HepG2 (cell line): Measurements from ENCODE around the gene IL13. TPM values are rescaled to one million over a fixed set of nuclear protein-coding genes. Genes with fewer than 3 reads are reported as not detected.

Source experiments
- ATAC-seq: fragments of 200-7000 bp; cut with Tn5 transposase; 3 replicates; pipeline ENCODE4 v1.9.1; 2020; ENCODE audit warnings: mild to moderate bottlenecking, moderate library complexity
- BruUV-seq: library from RNA; stranded (reverse); fragments of 400-500 nt; replicated peaks from 2 replicates; lab custom pipeline; 2021; lab: Mats Ljungman, UMichigan
- CTCF ChIA-PET: fragments of 300-600 bp; formaldehyde crosslinking; extraction: SDS; loops from one replicate; lab custom pipeline; 2021; ENCODE audit warnings: low total read pairs, inconsistent platforms, low intra/inter-chr PET ratio; lab: Yijun Ruan, JAX
- POLR2A ChIA-PET: fragments of 350-600 bp; sonication (Branson Sonifier 250); formaldehyde crosslinking; loops from one replicate; lab custom pipeline; 2020; ENCODE audit warnings: antibody characterized with exemption, inconsistent platforms; lab: Yijun Ruan, JAX
- DNase-seq: peaks from one replicate; pipeline ENCODE4 v3.0.0-alpha.2; 2015; ENCODE audit warnings: low spot score
- FAIRE-seq: peaks from 3 replicates; lab custom pipeline; 2011; peaks lifted over from hg19 to GRCh38; lab: Jason Lieb, UNC
- H2AFZ ChIP-seq: one replicate; pipeline ENCODE4 v1.6.1; 2011; ENCODE audit warnings: low read length, inconsistent platforms
- H3K27ac ChIP-seq: fragments of 300-600 bp; 3 replicates; pipeline ENCODE4 v1.8.0; 2011; ENCODE audit warnings: mixed run types, mild to moderate bottlenecking, mixed read lengths, low read length, inconsistent platforms; ENCODE audit not compliant: insufficient read depth; ENCODE audit errors: extremely low read length
- H3K27me3 ChIP-seq, 2 experiments: fragments of 200-600 bp in 1 of 2; 2 replicates in 1 of 2; 3 replicates in 1 of 2; pipeline versions ENCODE4 v1.6.0 to v1.8.0; 2011; ENCODE audit warnings: low read length in 2 of 2, mild to moderate bottlenecking in 2 of 2, moderate library complexity in 2 of 2, inconsistent platforms in 1 of 2; ENCODE audit not compliant: insufficient read depth in 2 of 2, control insufficient read depth in 1 of 2
- H3K36me3 ChIP-seq, 2 experiments: fragments of 200-600 bp in 1 of 2; replicated peaks in 1 of 2; 2 replicates in 1 of 2; 3 replicates in 1 of 2; pipeline versions ENCODE4 v1.5.1 to v1.8.0; 2011; ENCODE audit warnings: low read length in 2 of 2, inconsistent platforms in 1 of 2; ENCODE audit not compliant: insufficient read depth in 2 of 2, control insufficient read depth in 1 of 2
- H3K4me1 ChIP-seq: 2 replicates; pipeline ENCODE4 v1.5.1; 2012; ENCODE audit warnings: low read length, inconsistent platforms; ENCODE audit not compliant: insufficient read depth
- H3K4me2 ChIP-seq: 2 replicates; pipeline ENCODE4 v1.6.0; 2011; ENCODE audit warnings: low read depth, low read length, inconsistent platforms
- H3K4me3 ChIP-seq, 3 experiments: fragments of 200-600 bp in 1 of 3; sonication (generic), shearing (Covaris generic) in 1 of 3; replicated peaks in 1 of 3; 2 replicates each; pipeline ENCODE4 v1.5.1; 2011 to 2016; ENCODE audit warnings: low read length in 3 of 3, inconsistent platforms in 2 of 3, low read depth in 2 of 3, mild to moderate bottlenecking in 2 of 3, control low read depth in 1 of 3, mixed read lengths in 1 of 3; ENCODE audit not compliant: insufficient read depth in 1 of 3
- H3K79me2 ChIP-seq: one replicate; pipeline ENCODE4 v1.6.1; 2011; ENCODE audit warnings: low read length, inconsistent platforms; ENCODE audit not compliant: insufficient read depth
- H3K9ac ChIP-seq: 2 replicates; pipeline ENCODE4 v1.6.0; 2011; ENCODE audit warnings: mild to moderate bottlenecking, low read depth, low read length, inconsistent platforms; ENCODE audit not compliant: insufficient read depth
- H3K9me3 ChIP-seq: 2 replicates; pipeline ENCODE4 v1.5.1; 2012; ENCODE audit warnings: mild to moderate bottlenecking, low read length
- H4K20me1 ChIP-seq: 2 replicates; pipeline ENCODE4 v1.6.0; 2011; ENCODE audit warnings: inconsistent platforms, mild to moderate bottlenecking, low read length, moderate library complexity; ENCODE audit not compliant: insufficient read depth
- BCLAF1 ChIP-seq: fragments of 450-650 bp; IDR thresholded peaks from 2 replicates; pipeline ENCODE4 v1.6.1; 2017; ENCODE audit warnings: mild to moderate bottlenecking
- CBX2 ChIP-seq, 2 experiments: fragments of 200-600 bp in 1 of 2; sonication (generic); formaldehyde crosslinking in 1 of 2; IDR thresholded peaks; 2 replicates each; pipeline versions ENCODE4 v1.7.0 to v1.8.1; 2018 to 2022; ENCODE audit warnings: low read depth in 2 of 2, low read length in 1 of 2, mild to moderate bottlenecking in 1 of 2, missing genetic modification reagents in 1 of 2
- ISX ChIP-seq: sonication (generic); formaldehyde crosslinking; conservative IDR thresholded peaks from 2 replicates; pipeline ENCODE4 v1.5.0; 2020; ENCODE audit warnings: missing genetic modification reagents
- KDM4B ChIP-seq: sonication (generic); formaldehyde crosslinking; IDR thresholded peaks from 2 replicates; pipeline ENCODE4 v1.4.0; 2020; ENCODE audit warnings: missing genetic modification reagents
- NPAS2 ChIP-seq: sonication (generic); formaldehyde crosslinking; IDR thresholded peaks from 2 replicates; pipeline ENCODE4 v1.8.0; 2022; ENCODE audit warnings: mild to moderate bottlenecking, missing genetic modification reagents, borderline replicate concordance
- SRSF4 ChIP-seq: fragments of 200-400 bp; formaldehyde crosslinking; IDR thresholded peaks from one replicate; pipeline ENCODE4 v1.6.1; 2018; ENCODE audit warnings: mild to moderate bottlenecking, low read depth, low read length, moderate library complexity; ENCODE audit not compliant: poor library complexity, severe bottlenecking
- SRY ChIP-seq: sonication (generic); formaldehyde crosslinking; IDR thresholded peaks from 2 replicates; pipeline ENCODE4 v1.8.0; 2022; ENCODE audit warnings: mild to moderate bottlenecking, missing genetic modification reagents
- THAP9 ChIP-seq: sonication (generic); formaldehyde crosslinking; IDR thresholded peaks from 2 replicates; pipeline ENCODE4; 2020; ENCODE audit warnings: missing genetic modification reagents, mild to moderate bottlenecking, borderline replicate concordance
- ZFY ChIP-seq: sonication (generic); formaldehyde crosslinking; IDR thresholded peaks from 2 replicates; pipeline ENCODE4 v1.4.0; 2020; ENCODE audit warnings: missing genetic modification reagents
- ZNF629 ChIP-seq: sonication (generic); formaldehyde crosslinking; conservative IDR thresholded peaks from 2 replicates; pipeline ENCODE4 v1.5.0; 2020; ENCODE audit warnings: missing genetic modification reagents
- ZSCAN20 ChIP-seq: sonication (generic); formaldehyde crosslinking; IDR thresholded peaks from 2 replicates; pipeline ENCODE4 v1.4.0; 2020; ENCODE audit warnings: missing genetic modification reagents, mild to moderate bottlenecking, borderline replicate concordance
- in situ Hi-C: cut with HindIII; loops from 2 replicates; pipeline ENCODE4 v1.10.0; 2017; ENCODE audit warnings: low pct_unique_long_range_greater_than_20kb; ENCODE audit not compliant: extremely low pct_ligation_motif_present
- intact Hi-C: fragments of 100-400 bp; cut with micrococcal nuclease; formaldehyde crosslinking; loops from one replicate; pipeline ENCODE4 v1.10.0; 2022; ENCODE audit not compliant: unreplicated experiment
- polyA plus RNA-seq, 8 experiments: library from polyadenylated mRNA; depleted of rRNA in 3 of 8; stranded (reverse) in 7 of 8; unstranded in 1 of 8; fragments of >200 nt; fragmentation: Illumina TruSeq in 4 of 8; extraction: Trizol in 4 of 8; gene quantifications; 2 replicates each; pipeline versions ENCODE4 v1.2.1 to v1.2.3, GENCODE V29; 2011 to 2016; ENCODE audit warnings: low read depth in 4 of 8, missing spikeins in 1 of 8, mixed read lengths in 1 of 8; ENCODE audit not compliant: insufficient read depth in 1 of 8
- total RNA-seq, 5 experiments: library from RNA; depleted of rRNA; stranded (reverse); fragments of >200 nt; fragmentation: Illumina TruSeq; extraction: Trizol; gene quantifications; 2 replicates each; pipeline ENCODE4 v1.2.3, GENCODE V29; 2016; ENCODE audit warnings: low read depth in 1 of 5
- TF ChIP-seq, protein P1 (sequence below): sonication (generic); formaldehyde crosslinking; IDR thresholded peaks from 2 replicates; pipeline ENCODE4 v1.8.0; 2022; ENCODE audit warnings: missing genetic modification reagents, mild to moderate bottlenecking, moderate library complexity, borderline replicate concordance
- TF ChIP-seq, protein P2 (sequence below): sonication (generic); formaldehyde crosslinking; IDR thresholded peaks from 2 replicates; pipeline ENCODE4 v1.4.0; 2020; ENCODE audit warnings: mild to moderate bottlenecking, missing genetic modification reagents, borderline replicate concordance

The IL13 gene
- total and polyA plus RNA-seq, 2 of the 13 experiments (the other 11 are each of a cell fraction or from before 2014, with no cell fraction given): 0.05 TPM; not detected in 1

DNA sequence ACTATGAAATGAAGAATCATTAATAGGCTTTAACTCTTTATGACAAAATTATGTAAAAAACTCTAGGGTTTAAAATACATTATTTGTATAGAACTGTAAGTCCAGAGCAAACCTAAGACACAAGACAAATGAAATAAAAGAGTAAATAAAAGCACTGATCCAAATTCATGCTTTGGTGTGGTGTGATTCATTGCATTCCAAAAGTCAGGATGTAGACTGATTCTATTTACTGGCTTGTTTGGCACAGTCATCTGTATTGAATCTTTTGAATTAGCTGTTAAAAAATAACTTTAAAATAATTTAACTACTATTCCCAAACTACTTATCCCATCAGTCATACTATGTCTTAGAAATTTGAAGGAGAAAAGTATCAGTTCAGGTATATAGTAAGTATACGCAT lies 46.9 kb downstream of the IL13 start (continued):
- TF ChIP-seq, protein P1, sequence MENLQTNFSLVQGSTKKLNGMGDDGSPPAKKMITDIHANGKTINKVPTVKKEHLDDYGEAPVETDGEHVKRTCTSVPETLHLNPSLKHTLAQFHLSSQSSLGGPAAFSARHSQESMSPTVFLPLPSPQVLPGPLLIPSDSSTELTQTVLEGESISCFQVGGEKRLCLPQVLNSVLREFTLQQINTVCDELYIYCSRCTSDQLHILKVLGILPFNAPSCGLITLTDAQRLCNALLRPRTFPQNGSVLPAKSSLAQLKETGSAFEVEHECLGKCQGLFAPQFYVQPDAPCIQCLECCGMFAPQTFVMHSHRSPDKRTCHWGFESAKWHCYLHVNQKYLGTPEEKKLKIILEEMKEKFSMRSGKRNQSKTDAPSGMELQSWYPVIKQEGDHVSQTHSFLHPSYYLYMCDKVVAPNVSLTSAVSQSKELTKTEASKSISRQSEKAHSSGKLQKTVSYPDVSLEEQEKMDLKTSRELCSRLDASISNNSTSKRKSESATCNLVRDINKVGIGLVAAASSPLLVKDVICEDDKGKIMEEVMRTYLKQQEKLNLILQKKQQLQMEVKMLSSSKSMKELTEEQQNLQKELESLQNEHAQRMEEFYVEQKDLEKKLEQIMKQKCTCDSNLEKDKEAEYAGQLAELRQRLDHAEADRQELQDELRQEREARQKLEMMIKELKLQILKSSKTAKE (CRISPR knock-in tag): no peak
- no peak for TF ChIP-seq KDM4B (CRISPR knock-in tag)

DNA sequence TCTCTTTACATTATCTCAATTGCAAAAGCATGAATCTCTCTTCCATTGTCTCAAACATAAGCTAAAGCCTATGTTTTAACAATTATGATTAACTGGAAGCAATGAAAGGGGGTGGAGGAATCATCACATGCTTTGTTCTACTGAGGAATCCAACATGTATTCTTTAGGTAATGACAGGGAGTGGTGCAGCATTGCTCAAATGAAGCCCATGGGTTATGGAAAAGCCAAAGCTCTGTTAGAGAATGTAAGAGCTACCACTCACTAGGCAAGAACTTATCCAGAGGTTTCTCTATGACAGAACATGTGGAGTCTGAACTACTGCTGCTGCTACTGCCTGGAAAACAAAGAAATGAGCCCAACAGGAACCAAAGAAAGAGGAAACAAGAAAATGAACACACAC lies 50.7 kb downstream of the IL13 start:
- Histone ChIP-seq H2AFZ (no peak overlapping the region), H3K4me2 (no peak overlapping the region), H3K79me2 (no peaks in the 10 kb centered on the region)
- DNase-seq (no peak), FAIRE-seq (no peak)
- TF ChIP-seq ZSCAN20: no peak
- TF ChIP-seq ZFY (CRISPR knock-in tag): no peak
- no peak for TF ChIP-seq ZNF629 (CRISPR knock-in tag)
- TF ChIP-seq NPAS2 (CRISPR knock-in tag): no peak
- no peak for TF ChIP-seq SRSF4
- TF ChIP-seq SRY (CRISPR knock-in tag): no peak
- no peak for TF ChIP-seq BCLAF1
- TF ChIP-seq, protein P2, sequence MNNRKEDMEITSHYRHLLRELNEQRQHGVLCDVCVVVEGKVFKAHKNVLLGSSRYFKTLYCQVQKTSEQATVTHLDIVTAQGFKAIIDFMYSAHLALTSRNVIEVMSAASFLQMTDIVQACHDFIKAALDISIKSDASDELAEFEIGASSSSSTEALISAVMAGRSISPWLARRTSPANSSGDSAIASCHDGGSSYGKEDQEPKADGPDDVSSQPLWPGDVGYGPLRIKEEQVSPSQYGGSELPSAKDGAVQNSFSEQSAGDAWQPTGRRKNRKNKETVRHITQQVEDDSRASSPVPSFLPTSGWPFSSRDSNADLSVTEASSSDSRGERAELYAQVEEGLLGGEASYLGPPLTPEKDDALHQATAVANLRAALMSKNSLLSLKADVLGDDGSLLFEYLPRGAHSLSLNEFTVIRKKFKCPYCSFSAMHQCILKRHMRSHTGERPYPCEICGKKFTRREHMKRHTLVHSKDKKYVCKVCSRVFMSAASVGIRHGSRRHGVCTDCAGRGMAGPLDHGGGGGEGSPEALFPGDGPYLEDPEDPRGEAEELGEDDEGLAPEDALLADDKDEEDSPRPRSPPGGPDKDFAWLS (CRISPR knock-in tag): no peak
- TF ChIP-seq CBX2 (IDR thresholded peaks at IDR 0.05; ENCODE audit: low read depth, low read length): no peak
- no peak for TF ChIP-seq CBX2 (CRISPR knock-in tag; IDR thresholded peaks at IDR 0.05; ENCODE audit: low read depth)
- TF ChIP-seq ISX: no peak
- TF ChIP-seq THAP9 (CRISPR knock-in tag): no peak
- TF ChIP-seq, all 625 proteins: peak for 0
- BruUV-seq: no TSS peak
- H3K4me3 ChIP-seq: no peak overlapping the region
- intact Hi-C loops (no loop called here), in situ Hi-C loops (no loop called here)
- no peaks in the 10 kb centered on the region for H3K9me3 ChIP-seq
- no peaks in the 10 kb centered on the region for H4K20me1 ChIP-seq
- ATAC-seq: no peak
- H3K27ac ChIP-seq: no peak overlapping the region
- POLR2A ChIA-PET: no interaction called here
- H3K4me1 ChIP-seq: no peaks in the 10 kb centered on the region
- CTCF ChIA-PET: no interaction called here
- H3K27me3 ChIP-seq: no peaks in the 10 kb centered on the region
- H3K36me3 ChIP-seq: no peaks in the 10 kb centered on the region
- no peak overlapping the region for H3K9ac ChIP-seq
